CD1c-positive myeloid dendritic cell (primary cell): ENCODE data around the gene OGG1.
A peak's percentile ranks its signal among the peaks of the same experiment; 100 is the strongest.

Experiments used
- DNase-seq: peaks from one replicate; pipeline ENCODE4 v3.0.0-alpha.2; 2016; ENCODE audit errors: extremely low spot score

OGG1 gene

GRCh38 chr3:9749645-9750555, at the start of gene OGG1:
TSS of gene OGG1 (plus strand) at chr3:9749952. CDS start at chr3:9750287, 335 bp downstream.
- peak; percentile 99 for DNase-seq

- no peak for DNase-seq
Observed at GRCh38 chr3:9700536-9700935, 49.2 kb upstream of the OGG1 start.

DNA sequence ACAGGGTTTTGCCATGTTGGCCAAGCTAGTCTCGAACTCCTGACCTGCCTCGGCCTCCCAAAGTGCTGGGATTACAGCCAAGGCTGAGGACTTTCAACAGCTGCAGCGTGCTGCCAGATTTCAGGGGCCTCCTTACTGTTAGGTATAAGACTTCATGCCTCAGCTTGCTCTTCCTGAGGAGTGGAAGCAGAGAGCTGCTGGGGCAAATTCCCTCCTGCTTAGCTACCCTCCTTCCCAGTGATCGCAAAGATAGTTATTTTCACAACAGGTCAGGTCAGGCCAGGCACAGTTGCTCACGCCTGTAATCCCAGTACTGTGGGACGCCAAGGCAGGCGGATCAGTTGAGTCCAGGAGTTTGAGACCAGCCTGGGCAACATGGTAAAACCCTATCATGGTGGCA, 48.7 kb upstream of the OGG1 start:
- no peak for DNase-seq

DNA sequence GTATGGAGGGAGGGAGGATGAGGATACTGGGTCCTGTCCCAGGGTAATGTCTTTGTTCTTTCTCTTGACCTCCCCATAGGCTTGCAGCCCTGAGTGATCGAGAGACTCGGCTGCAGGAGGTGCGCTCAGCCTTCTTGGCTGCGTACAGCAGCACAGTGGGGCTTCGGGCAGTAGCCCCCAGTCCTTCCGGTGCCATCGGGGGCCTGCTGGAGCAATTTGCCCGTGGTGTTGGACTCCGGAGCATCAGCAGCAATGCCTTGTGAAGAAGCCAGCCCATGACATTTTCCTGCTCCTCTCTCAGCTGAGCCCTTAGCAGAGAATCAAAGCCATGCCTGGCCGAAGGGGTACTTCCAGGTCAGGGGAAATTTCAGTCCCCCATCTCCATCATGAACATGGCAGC, 48.0 kb upstream of the OGG1 start:
- no peak for DNase-seq

DNA sequence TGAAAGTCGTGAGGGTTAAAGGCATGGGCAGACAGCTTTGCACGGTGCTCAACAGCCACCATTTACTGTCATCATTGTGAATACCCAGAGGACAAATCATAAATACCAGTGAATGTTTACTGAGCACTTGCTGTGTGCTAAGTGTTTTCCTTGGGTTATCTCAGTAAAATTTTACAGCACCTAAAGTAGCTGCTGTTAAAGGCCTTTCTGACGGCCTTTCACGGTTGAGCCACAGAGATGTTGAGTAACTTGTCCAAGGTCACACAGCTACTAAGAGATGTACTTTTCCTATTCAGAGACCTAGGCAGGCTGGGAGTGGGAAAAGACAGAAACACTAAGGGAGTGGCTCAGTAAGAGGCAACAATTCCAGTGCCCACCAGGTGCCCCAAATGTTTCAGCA, 46.5 kb upstream of the OGG1 start:
- no peak for DNase-seq

DNA sequence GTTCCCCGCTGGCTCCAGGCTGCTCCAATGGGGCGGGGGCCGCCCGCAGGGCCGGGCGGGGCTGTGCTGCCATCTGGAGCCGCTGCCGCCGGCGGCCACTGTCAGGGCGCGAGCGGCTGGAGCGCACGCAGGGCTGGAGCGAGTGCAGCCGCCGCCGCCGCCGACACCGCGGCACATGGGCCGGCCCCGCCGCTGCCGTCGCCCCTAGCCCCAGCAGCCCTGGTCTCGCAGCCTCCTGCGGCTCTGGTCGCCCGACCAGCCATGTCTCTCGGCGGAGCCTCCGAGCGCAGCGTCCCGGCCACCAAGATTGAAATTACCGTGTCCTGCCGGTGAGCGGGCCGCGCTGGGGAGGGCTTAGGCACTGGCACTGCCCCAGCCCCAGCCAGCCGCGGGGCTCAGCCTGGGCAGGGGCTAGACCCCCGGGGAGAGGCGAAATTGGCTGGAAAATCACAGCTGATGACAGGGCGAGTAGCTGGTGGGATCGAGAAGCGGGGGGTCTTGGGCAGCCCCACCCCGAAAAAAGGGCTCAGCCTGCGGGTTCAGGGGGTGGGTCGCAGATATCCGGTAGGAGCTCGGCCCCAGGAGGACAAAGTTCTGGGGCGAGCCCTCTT, 45.9 kb upstream of the OGG1 start, which contains the start of gene CPNE9:
Gene CPNE9, plus strand, starts transcription at position 98 of the 611 bp plus-strand sequence. Its CDS starts 164 bp downstream, at position 262.
- DNase-seq = no peak

- DNase-seq = peak; percentile 42
Observed at GRCh38 chr3:9704347-9705322, 45.1 kb upstream of the OGG1 start.

DNA sequence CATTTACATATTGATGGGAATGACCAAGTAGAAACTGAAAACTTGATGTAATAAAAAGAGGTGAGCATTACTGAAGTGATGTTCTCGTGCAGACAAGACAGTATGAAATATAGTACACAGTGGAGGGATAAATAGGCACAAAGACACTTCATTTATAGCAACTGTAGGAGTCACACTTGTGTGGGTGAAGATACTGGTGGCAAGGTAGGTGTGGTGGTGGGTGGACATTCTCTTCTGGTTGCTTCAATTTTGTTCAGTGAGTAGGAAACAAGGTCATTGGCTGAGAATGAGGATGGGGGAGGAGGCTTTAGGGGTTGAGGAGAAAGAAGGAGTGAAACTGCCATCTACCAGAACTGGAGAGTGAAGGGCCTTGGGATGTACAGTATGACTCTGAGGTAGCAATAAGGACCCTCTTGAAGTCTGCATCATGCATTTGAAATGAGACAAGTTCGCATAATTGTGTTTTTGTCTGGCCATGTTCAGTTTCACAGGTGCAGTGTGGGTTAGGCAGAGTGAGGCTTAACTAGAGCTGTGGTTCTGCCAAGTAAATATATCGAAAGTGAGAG, 39.5 kb upstream of the OGG1 start:
- DNase-seq = no peak

- DNase-seq = no peak
Observed at GRCh38 chr3:9712415-9712814, 37.3 kb upstream of the OGG1 start.

GRCh38 chr3:9713142-9713541, 36.6 kb upstream of the OGG1 start:
- DNase-seq = no peak

GRCh38 chr3:9715136-9715535, 34.6 kb upstream of the OGG1 start:
- DNase-seq = no peak

DNA sequence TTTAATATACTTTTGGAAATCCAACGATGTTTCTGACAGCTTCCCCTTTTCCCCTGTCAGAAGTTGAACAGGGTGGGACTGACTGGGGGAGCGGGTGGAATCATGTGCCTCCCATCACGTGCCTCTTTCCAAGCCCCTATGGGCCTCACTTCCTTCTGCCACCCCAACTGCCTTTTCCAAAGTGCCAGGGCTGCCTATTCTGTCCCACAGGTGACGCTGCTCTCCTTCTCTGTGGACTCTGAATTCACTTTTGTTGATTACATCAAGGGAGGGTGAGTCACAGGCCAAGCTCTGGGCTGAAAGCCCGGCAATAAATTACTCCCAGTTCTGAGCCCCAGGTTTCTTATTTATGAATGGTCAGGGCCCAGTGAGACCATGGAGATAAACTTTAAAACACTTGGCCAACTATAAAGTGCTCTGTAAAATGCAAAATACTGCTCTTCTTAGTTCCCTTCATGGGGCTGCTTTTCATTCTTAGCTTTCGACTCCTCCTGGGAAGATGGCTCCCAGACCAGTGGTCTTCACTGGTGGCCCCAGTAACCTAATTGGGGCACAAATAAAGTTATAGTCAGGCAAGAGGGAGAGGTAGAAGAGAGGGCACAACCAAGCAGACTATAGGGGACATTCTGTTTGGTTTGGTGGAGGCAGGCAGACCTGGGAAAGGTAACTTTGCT, 33.9 kb upstream of the OGG1 start:
- DNase-seq = peak; percentile 88

DNA sequence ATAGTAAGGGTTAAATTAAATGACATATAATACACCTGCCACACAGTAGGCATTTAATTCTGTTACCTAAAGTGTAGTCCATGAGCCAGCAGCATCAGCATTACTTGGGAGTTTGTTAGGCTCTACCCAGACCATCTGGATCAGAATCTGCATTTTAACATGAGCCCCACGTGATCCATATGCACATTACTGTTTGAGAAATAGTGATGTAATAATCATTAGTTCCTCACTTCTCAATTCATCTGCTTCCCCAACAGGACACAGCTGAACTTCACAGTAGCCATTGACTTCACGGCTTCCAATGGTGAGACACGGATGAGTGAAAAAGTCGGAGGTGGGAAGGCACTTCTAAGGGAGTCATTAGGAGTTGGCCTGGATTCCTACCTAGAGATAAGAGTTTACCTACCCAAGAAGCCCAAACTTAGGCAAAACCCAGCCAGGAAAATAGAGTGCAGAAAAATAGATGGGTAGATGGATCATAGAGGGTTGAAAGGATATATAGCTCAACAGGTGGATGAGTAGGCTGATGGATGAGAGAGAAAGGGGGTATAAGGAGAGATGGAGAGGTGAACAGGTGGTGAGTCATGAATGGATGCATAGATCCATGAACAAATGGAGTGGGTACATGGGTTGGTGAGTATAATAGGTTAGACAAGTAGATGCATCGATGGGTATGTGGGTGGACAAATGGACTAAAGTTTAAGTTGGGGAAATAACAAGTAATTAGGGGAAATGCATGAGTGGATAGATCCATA, 32.8 kb upstream of the OGG1 start:
- DNase-seq = peak; percentile 63

- DNase-seq = no peak
Observed at GRCh38 chr3:9717563-9717962, 32.2 kb upstream of the OGG1 start.

GRCh38 chr3:9718118-9718517, 31.6 kb upstream of the OGG1 start:
- DNase-seq = no peak

- no peak for DNase-seq
Observed at GRCh38 chr3:9721015-9721699, 28.6 kb upstream of the OGG1 start.

GRCh38 chr3:9721700-9722060, 28.1 kb upstream of the OGG1 start:
- DNase-seq = no peak

GRCh38 chr3:9725775-9726515, 23.8 kb upstream of the OGG1 start:
- no peak for DNase-seq

DNA sequence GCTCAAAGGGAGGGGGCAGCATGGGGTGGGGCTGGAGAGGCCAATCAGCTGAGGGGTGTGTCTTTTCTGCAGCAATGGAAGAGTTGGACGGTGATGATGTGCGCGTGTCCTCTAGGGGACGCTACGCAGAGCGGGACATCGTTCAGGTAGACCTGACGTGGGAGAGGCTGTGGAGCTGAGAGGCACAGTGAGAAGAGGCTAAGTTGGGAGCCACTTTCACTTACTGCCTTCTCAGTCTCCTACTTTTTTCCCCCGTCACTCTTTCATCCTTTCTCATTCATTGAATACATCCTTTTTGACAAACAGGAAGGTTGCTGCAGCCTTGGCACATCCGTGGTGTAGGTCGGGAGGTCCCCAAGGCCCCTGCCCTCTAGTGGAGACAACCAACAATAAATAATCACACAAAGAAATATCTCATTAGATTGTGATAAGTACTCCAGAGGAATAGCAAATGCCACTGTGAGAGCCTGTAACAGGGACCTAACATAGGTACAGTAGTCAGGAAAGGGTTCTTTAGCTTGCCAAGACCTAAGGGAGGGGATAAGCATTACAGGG, 22.6 kb upstream of the OGG1 start:
- peak; percentile 56 for DNase-seq
